ENCODE measurements around the gene IFT88. TPM values are rescaled to one million over a fixed set of nuclear protein-coding genes. Genes with fewer than 3 reads are reported as not detected.
A peak's percentile ranks its signal among the peaks of the same experiment; 100 is the strongest.

Gene IFT88
- total and polyA plus RNA-seq, 4 donors: 7.1 to 18.7 (median 10.5) TPM

GRCh38 chr13:20546556-20546955 lies 20.4 kb upstream of the IFT88 start:
- Histone ChIP-seq H3K9ac (ENCODE audit: low read depth in 1 of 2, low read length in 2 of 2) (no peak overlapping the region), H3K36me3 (ENCODE audit: control insufficient read depth in 4 of 4, insufficient read depth in 3 of 4, low read depth in 1 of 4, low read length in 3 of 4) (no peaks in the 10 kb centered on the region), H3K27me3 (ENCODE audit: control insufficient read depth in 4 of 4, insufficient read depth in 4 of 4, low read length in 3 of 4) (no peaks in the 10 kb centered on the region), H3K9me3 (ENCODE audit: control insufficient read depth in 4 of 4, low read length in 3 of 4) (no peaks in the 10 kb centered on the region), H3K4me3 (ENCODE audit: low read depth in 1 of 3, low read length in 3 of 3) (no peak overlapping the region), H3K4me1 (ENCODE audit: control insufficient read depth in 4 of 4, insufficient read depth in 4 of 4, low read length in 3 of 4) (peaks cover 5 to 19% (median 14%) of the 10 kb centered on the region in 4 donors), H3K27ac (ENCODE audit: low read depth in 1 of 2, low read length in 2 of 2) (no peak overlapping the region)
- no peak for DNase-seq (ENCODE audit: low spot score)
- no peak for TF ChIP-seq GABPA (IDR thresholded peaks at IDR 0.05 in 1 of 2, conservative IDR thresholded peaks at IDR 0.05 in 1 of 2)
- no peak for TF ChIP-seq SP1 (IDR thresholded peaks at IDR 0.05)
- TF ChIP-seq ATF3 (IDR thresholded peaks at IDR 0.05): no peak
- TF ChIP-seq CTCF (IDR thresholded peaks at IDR 0.05; ENCODE audit: low read depth, low read length, missing input control): no peak
- TF ChIP-seq JUND (IDR thresholded peaks at IDR 0.05): no peak
- WGBS: 66% methylated on average over 1 of the region's 1 CpG

- TF ChIP-seq JUND (IDR thresholded peaks at IDR 0.05): no peak
- TF ChIP-seq FOXA1 (IDR thresholded peaks at IDR 0.05): no peak
- TF ChIP-seq HNF4A (conservative IDR thresholded peaks at IDR 0.05): peak; percentile 53 to 73
- TF ChIP-seq RAD21 (IDR thresholded peaks at IDR 0.05): peak; percentile 35 to 39
- peak; percentile 73 for TF ChIP-seq SP1 (IDR thresholded peaks at IDR 0.05)
- no peak for TF ChIP-seq HNF4G (IDR thresholded peaks at IDR 0.05)
- TF ChIP-seq REST (IDR thresholded peaks at IDR 0.05): no peak
- no peak for TF ChIP-seq ZBTB33 (IDR thresholded peaks at IDR 0.05)
- TF ChIP-seq TAF1 (conservative IDR thresholded peaks at IDR 0.05): no peak
- no peak for TF ChIP-seq FOXA2 (IDR thresholded peaks at IDR 0.05)
- peak; percentile 74 for TF ChIP-seq YY1 (IDR thresholded peaks at IDR 0.05)
- peak in 1 of 2 donors; percentile 72 for TF ChIP-seq RXRA (IDR thresholded peaks at IDR 0.05)
- TF ChIP-seq NR2F2 (IDR thresholded peaks at IDR 0.05): no peak
- no peak for TF ChIP-seq EGR1 (IDR thresholded peaks at IDR 0.05; ENCODE audit: low read depth in 2 of 2)
- peak; percentile 56 for TF ChIP-seq MAX (IDR thresholded peaks at IDR 0.05)
- peak overlapping the region; percentile 49 to 61 for H3K27ac ChIP-seq (ENCODE audit: low read depth in 1 of 2, low read length in 2 of 2)
- peaks cover 5 to 19% (median 14%) of the 10 kb centered on the region in 4 donors for H3K4me1 ChIP-seq (ENCODE audit: control insufficient read depth in 4 of 4, insufficient read depth in 4 of 4, low read length in 3 of 4)
- no peak overlapping the region for H3K9ac ChIP-seq (ENCODE audit: low read depth in 1 of 2, low read length in 2 of 2)
- WGBS: 44% methylated on average over 4 of the region's 4 CpGs
- no peaks in the 10 kb centered on the region for H3K36me3 ChIP-seq (ENCODE audit: control insufficient read depth in 4 of 4, insufficient read depth in 3 of 4, low read depth in 1 of 4, low read length in 3 of 4)
- no peak for DNase-seq (ENCODE audit: low spot score)
- no peaks in the 10 kb centered on the region for H3K9me3 ChIP-seq (ENCODE audit: control insufficient read depth in 4 of 4, low read length in 3 of 4)
- H3K4me3 ChIP-seq (ENCODE audit: low read depth in 1 of 3, low read length in 3 of 3): no peak overlapping the region
- no peaks in the 10 kb centered on the region for H3K27me3 ChIP-seq (ENCODE audit: control insufficient read depth in 4 of 4, insufficient read depth in 4 of 4, low read length in 3 of 4)
Observed at GRCh38 chr13:20547479-20547908, 19.5 kb upstream of the IFT88 start.

All from liver (tissue), 9 donors.